Right renal cortex interstitium (tissue), 3 donors: ENCODE measurements around the gene ADM. TPM values are rescaled to one million over a fixed set of nuclear protein-coding genes. Genes with fewer than 3 reads are reported as not detected.

ENCODE experiments used
- polyA plus RNA-seq, 3 donors: library from polyadenylated mRNA; unstranded; fragments of 120-200 nt; gene quantifications; one replicate each; pipeline ENCODE4 v1.2.1, GENCODE V29; 2013; ENCODE audit not compliant: insufficient read length in 3 of 3

ADM gene
- polyA plus RNA-seq, 3 donors, result 7.0 to 9.5 (median 7.7) TPM

Other genes starting within 250 kb of the ADM start
- gene SBF2, start 10.9 kb upstream of the ADM start, polyA plus RNA-seq, result 10 to 100 TPM; 50.0 to 53.0 (median 51.4) TPM
- gene AMPD3, start 150.2 kb downstream of the ADM start, polyA plus RNA-seq, result 1 to 10 TPM; 4.6 to 5.3 (median 5.0) TPM
- 10 to 100 TPM; 42.7 to 49.9 (median 48.3) TPM for gene RNF141, start 236.1 kb downstream of the ADM start, polyA plus RNA-seq